A549 (cell line): ENCODE results near the gene OTULIN.

Source experiments
- CTCF ChIP-seq: fragments of >200 bp; sonication (Bioruptor Twin); formaldehyde crosslinking; IDR thresholded peaks from 3 replicates; pipeline ENCODE4 v1.5.1; 2016
- EP300 ChIP-seq, 2 experiments: fragments of >200 bp; sonication (Bioruptor Twin); formaldehyde crosslinking; IDR thresholded peaks; 2 replicates in 1 of 2; 3 replicates in 1 of 2; pipeline ENCODE4 v1.6.1; 2016 to 2017
- ESRRA ChIP-seq: fragments of 150-350 bp; IDR thresholded peaks from 2 replicates; pipeline ENCODE4 v1.6.1; 2014; ENCODE audit warnings: mild to moderate bottlenecking, low read length, borderline replicate concordance
- HOXB5 ChIP-seq: fragments of 250-450 bp; sonication (Bioruptor Pico); IDR thresholded peaks from 2 replicates; pipeline ENCODE4 v1.5.0; 2020; ENCODE audit warnings: mild to moderate bottlenecking, moderate library complexity
- KDM1A ChIP-seq: fragments of 200-600 bp; sonication (generic); IDR thresholded peaks from 2 replicates; pipeline ENCODE4 v1.6.1; 2016; ENCODE audit warnings: low read depth, mild to moderate bottlenecking
- MAX ChIP-seq: IDR thresholded peaks from 2 replicates; pipeline ENCODE4 v1.6.1; 2012
- RNF2 ChIP-seq: fragments of 200-600 bp; sonication (generic); IDR thresholded peaks from 2 replicates; pipeline ENCODE4 v1.6.1; 2016; ENCODE audit warnings: low read depth, mild to moderate bottlenecking, antibody characterized with exemption, moderate library complexity, borderline replicate concordance
- USF2 ChIP-seq: fragments of 450-650 bp; IDR thresholded peaks from 2 replicates; pipeline ENCODE4 v1.6.1; 2014; ENCODE audit warnings: antibody characterized with exemption
- ZC3H11A ChIP-seq: fragments of 450-650 bp; IDR thresholded peaks from 2 replicates; pipeline ENCODE4 v1.6.1; 2014; ENCODE audit warnings: antibody characterized with exemption, mild to moderate bottlenecking

- no peak for TF ChIP-seq ESRRA
- no peak for TF ChIP-seq MAX
- TF ChIP-seq RNF2, result no peak
- no peak for TF ChIP-seq USF2
- no peak for TF ChIP-seq KDM1A
- no peak for TF ChIP-seq EP300 (IDR thresholded peaks at IDR 0.05)
- TF ChIP-seq HOXB5 (CRISPR knock-in tag), result no peak
- no peak for TF ChIP-seq CTCF
- no peak for TF ChIP-seq ZC3H11A
Measured at GRCh38 chr5:14720236-14720923, 55.9 kb downstream of the OTULIN start.
